Endothelial cell of umbilical vein (primary cell): ENCODE measurements around the gene C15orf61. TPM values are rescaled to one million over a fixed set of nuclear protein-coding genes. Genes with fewer than 3 reads are reported as not detected.

Experiments used
- BruUV-seq: library from RNA; stranded (reverse); fragments of 400-500 nt; replicated peaks from 2 replicates; lab custom pipeline; 2021; lab: Mats Ljungman, UMichigan
- CTCF ChIA-PET: fragments of 300-600, 350-600 bp; sonication (Branson Sonifier 250); formaldehyde crosslinking; loops from one replicate; lab custom pipeline; 2021; ENCODE audit warnings: antibody characterized with exemption, inconsistent platforms; lab: Charles Lee
- POLR2A ChIA-PET: fragments of 300-600, 350-600 bp; sonication (Branson Sonifier 250); formaldehyde crosslinking; loops from one replicate; lab custom pipeline; 2021; ENCODE audit warnings: antibody characterized with exemption, inconsistent platforms; lab: Charles Lee
- DNase-seq: peaks from one replicate; pipeline ENCODE4 v3.0.0-alpha.2; 2011; ENCODE audit warnings: low read depth, low spot score
- FAIRE-seq: peaks from 2 replicates; lab custom pipeline; 2011; peaks lifted over from hg19 to GRCh38; lab: Jason Lieb, UNC
- H2AFZ ChIP-seq: 2 replicates; pipeline ENCODE4 v1.6.0; 2012; ENCODE audit warnings: low read depth, low read length, control low read depth, inconsistent platforms
- H3K27ac ChIP-seq: 2 replicates; pipeline ENCODE4 v1.5.1; 2011; ENCODE audit warnings: low read depth, mild to moderate bottlenecking, control low read depth, low read length, moderate library complexity; ENCODE audit not compliant: insufficient read depth
- H3K27me3 ChIP-seq, 2 experiments: 2 replicates each; pipeline versions ENCODE4 v1.6.0 to v1.6.1; 2011; ENCODE audit warnings: low read length in 2 of 2, mixed read lengths in 1 of 2; ENCODE audit not compliant: control insufficient read depth in 2 of 2, insufficient read depth in 2 of 2
- H3K36me3 ChIP-seq, 2 experiments: 2 replicates in 1 of 2; 3 replicates in 1 of 2; pipeline ENCODE4 v1.5.1; 2011; ENCODE audit warnings: low read length in 2 of 2, mild to moderate bottlenecking in 1 of 2, moderate library complexity in 1 of 2; ENCODE audit not compliant: control insufficient read depth in 2 of 2, insufficient read depth in 2 of 2; ENCODE audit errors: extremely low read depth in 1 of 2
- H3K4me1 ChIP-seq: 3 replicates; pipeline ENCODE4 v1.5.1; 2011; ENCODE audit warnings: mild to moderate bottlenecking, low read length; ENCODE audit not compliant: control insufficient read depth, insufficient read depth; ENCODE audit errors: extremely low read depth
- H3K4me2 ChIP-seq: 2 replicates; pipeline ENCODE4 v1.6.1; 2011; ENCODE audit warnings: low read length, control low read depth, mixed read lengths; ENCODE audit not compliant: insufficient read depth
- H3K4me3 ChIP-seq, 3 experiments: fragments of 200-600 bp in 1 of 3; sonication (generic), shearing (Covaris generic) in 1 of 3; replicated peaks in 1 of 3; 2 replicates each; pipeline ENCODE4 v1.5.1; 2011 to 2016; ENCODE audit warnings: control low read depth in 3 of 3, low read length in 3 of 3, mild to moderate bottlenecking in 2 of 3, inconsistent platforms in 1 of 3, low read depth in 1 of 3, moderate library complexity in 1 of 3; ENCODE audit not compliant: insufficient read depth in 1 of 3
- H3K79me2 ChIP-seq: 2 replicates; pipeline ENCODE4 v1.6.0; 2012; ENCODE audit warnings: low read length, inconsistent platforms; ENCODE audit not compliant: control insufficient read depth, insufficient read depth
- H3K9ac ChIP-seq: replicated peaks from 2 replicates; pipeline ENCODE3; 2011; ENCODE audit warnings: low read length, control low read depth; ENCODE audit not compliant: insufficient read depth; ENCODE audit errors: extremely low read depth
- H3K9me1 ChIP-seq: replicated peaks from 3 replicates; pipeline ENCODE4 v1.6.0; 2011; ENCODE audit warnings: mild to moderate bottlenecking, low read length; ENCODE audit not compliant: control insufficient read depth, insufficient read depth; ENCODE audit errors: extremely low read depth
- H3K9me3 ChIP-seq: replicated peaks from 2 replicates; pipeline ENCODE4 v1.5.1; 2012; ENCODE audit warnings: low read length, inconsistent platforms; ENCODE audit not compliant: control insufficient read depth, insufficient read depth
- H4K20me1 ChIP-seq: replicated peaks from 2 replicates; pipeline ENCODE3; 2011; ENCODE audit warnings: mild to moderate bottlenecking, low read length; ENCODE audit not compliant: control insufficient read depth, insufficient read depth; ENCODE audit errors: extremely low read depth
- EZH2 ChIP-seq: IDR thresholded peaks from 2 replicates; pipeline ENCODE4 v1.6.1; 2012; ENCODE audit warnings: borderline replicate concordance, low read depth, mild to moderate bottlenecking, moderate library complexity, low read length, inconsistent platforms; ENCODE audit not compliant: severe bottlenecking
- GATA2 ChIP-seq: IDR thresholded peaks from 2 replicates; pipeline ENCODE4 v1.7.0; 2011; ENCODE audit warnings: low read depth, mild to moderate bottlenecking, moderate library complexity, mixed read lengths, low read length; ENCODE audit not compliant: insufficient read length, insufficient read depth
- JUN ChIP-seq: IDR thresholded peaks from 2 replicates; pipeline ENCODE4 v1.6.1; 2011; ENCODE audit warnings: borderline replicate concordance, low read depth; ENCODE audit not compliant: insufficient read length, insufficient read depth
- POLR2A ChIP-seq: IDR thresholded peaks from 2 replicates; pipeline ENCODE4 v1.6.1; 2012; ENCODE audit warnings: low read depth, mild to moderate bottlenecking, control low read depth, low read length
- dilution Hi-C: fragments of 300-500 bp; cut with MboI; formaldehyde crosslinking; loops from one replicate; pipeline ENCODE4 v1.15.0; 2019; ENCODE audit warnings: low sequenced_read_pairs; ENCODE audit not compliant: extremely low pct_ligation_motif_present
- intact Hi-C: fragments of 100-400 bp; cut with micrococcal nuclease; formaldehyde crosslinking; loops from one replicate; pipeline ENCODE4 v1.10.0; 2022
- polyA plus RNA-seq, 4 experiments: library from polyadenylated mRNA; depleted of rRNA in 3 of 4; stranded (reverse) in 3 of 4; unstranded in 1 of 4; fragments of >200 nt; gene quantifications; 2 replicates each; pipeline versions ENCODE4 v1.2.1 to v1.2.3, GENCODE V29; 2011 to 2012; ENCODE audit warnings: missing spikeins in 1 of 4
- total RNA-seq: library from RNA; stranded (reverse); gene quantifications from 2 replicates; pipeline ENCODE4 v1.2.3, GENCODE V29; 2021
- TF ChIP-seq, protein P1 (sequence below), 2 donors: IDR thresholded peaks; 1 replicate in 1 of 2; 2 replicates in 1 of 2; pipeline ENCODE4 v1.5.1; 2011; ENCODE audit warnings: low read length in 2 of 2, mild to moderate bottlenecking in 2 of 2, moderate library complexity in 2 of 2, control low read depth in 1 of 2, inconsistent platforms in 1 of 2, low read depth in 1 of 2; ENCODE audit not compliant: insufficient read depth in 1 of 2; ENCODE audit errors: extremely low read depth in 1 of 2
- TF ChIP-seq, protein P2 (sequence below): IDR thresholded peaks from 2 replicates; pipeline ENCODE4 v1.6.1; 2011; ENCODE audit not compliant: insufficient read depth, insufficient read length

C15orf61 gene
- total and polyA plus RNA-seq, 2 donors (not counting 3 experiments of a cell fraction or from before 2014, with no cell fraction given) = 3.2 to 4.1 TPM

DNA sequence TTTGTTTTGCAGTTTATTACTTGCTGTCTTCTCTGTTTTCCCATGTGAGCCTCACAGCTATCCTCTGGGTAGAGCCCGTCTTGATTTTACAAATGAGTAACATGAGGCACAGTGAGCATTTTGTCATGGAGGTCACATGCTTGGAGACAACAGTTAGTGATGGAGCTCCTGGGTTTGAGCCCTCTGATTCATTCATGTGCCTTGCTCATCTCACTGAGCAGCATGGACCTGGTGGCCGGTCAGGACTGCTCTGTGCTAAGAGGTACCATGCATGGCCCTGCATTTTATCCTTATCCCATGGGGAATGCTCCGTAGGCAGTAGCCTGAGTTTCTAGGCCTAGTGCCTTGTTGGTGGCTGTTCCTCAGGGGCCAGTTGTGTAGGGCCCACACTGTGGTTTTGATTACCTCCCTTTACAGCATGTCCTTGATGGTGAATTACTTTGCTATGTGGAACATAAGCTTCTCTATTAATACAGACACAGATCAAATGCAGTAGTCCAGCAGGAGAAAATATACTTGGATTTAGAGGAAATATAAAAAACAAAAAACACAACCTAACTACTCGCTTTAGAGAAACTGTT is 57.2 kb downstream of the C15orf61 start:
- intact Hi-C loops = no loop called here
- dilution Hi-C loops = no loop called here
- no peaks in the 10 kb centered on the region for H3K79me2 ChIP-seq
- H3K4me3 ChIP-seq = no peak overlapping the region
- POLR2A ChIA-PET = no interaction called here
- BruUV-seq = no TSS peak
- H3K4me1 ChIP-seq = peaks cover 3% of the 10 kb centered on the region
- H3K36me3 ChIP-seq = no peaks in the 10 kb centered on the region
- TF ChIP-seq JUN (no peak), POLR2A (no peak), EZH2 (no peak), GATA2 (no peak)
- TF ChIP-seq, protein P1, sequence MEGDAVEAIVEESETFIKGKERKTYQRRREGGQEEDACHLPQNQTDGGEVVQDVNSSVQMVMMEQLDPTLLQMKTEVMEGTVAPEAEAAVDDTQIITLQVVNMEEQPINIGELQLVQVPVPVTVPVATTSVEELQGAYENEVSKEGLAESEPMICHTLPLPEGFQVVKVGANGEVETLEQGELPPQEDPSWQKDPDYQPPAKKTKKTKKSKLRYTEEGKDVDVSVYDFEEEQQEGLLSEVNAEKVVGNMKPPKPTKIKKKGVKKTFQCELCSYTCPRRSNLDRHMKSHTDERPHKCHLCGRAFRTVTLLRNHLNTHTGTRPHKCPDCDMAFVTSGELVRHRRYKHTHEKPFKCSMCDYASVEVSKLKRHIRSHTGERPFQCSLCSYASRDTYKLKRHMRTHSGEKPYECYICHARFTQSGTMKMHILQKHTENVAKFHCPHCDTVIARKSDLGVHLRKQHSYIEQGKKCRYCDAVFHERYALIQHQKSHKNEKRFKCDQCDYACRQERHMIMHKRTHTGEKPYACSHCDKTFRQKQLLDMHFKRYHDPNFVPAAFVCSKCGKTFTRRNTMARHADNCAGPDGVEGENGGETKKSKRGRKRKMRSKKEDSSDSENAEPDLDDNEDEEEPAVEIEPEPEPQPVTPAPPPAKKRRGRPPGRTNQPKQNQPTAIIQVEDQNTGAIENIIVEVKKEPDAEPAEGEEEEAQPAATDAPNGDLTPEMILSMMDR (IDR thresholded peaks at IDR 0.05; ENCODE audit: extremely low read depth in 1 of 2, insufficient read depth in 1 of 2, low read depth in 1 of 2, low read length in 2 of 2) = no peak
- TF ChIP-seq, protein P2, sequence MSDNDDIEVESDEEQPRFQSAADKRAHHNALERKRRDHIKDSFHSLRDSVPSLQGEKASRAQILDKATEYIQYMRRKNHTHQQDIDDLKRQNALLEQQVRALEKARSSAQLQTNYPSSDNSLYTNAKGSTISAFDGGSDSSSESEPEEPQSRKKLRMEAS = no peak
- FAIRE-seq (no peak), DNase-seq (no peak)
- CTCF ChIA-PET = no interaction called here
- no peak overlapping the region for H3K4me2 ChIP-seq
- no peak overlapping the region for H3K27ac ChIP-seq
- H3K9me1 ChIP-seq = no peaks in the 10 kb centered on the region
- H3K9me3 ChIP-seq = no peaks in the 10 kb centered on the region
- H3K27me3 ChIP-seq = no peaks in the 10 kb centered on the region
- H3K9ac ChIP-seq = no peak overlapping the region
- no peaks in the 10 kb centered on the region for H4K20me1 ChIP-seq
- no peak overlapping the region for H2AFZ ChIP-seq
